HG03354 (cell line): ENCODE results near the gene MYH10.

Experiments
- ATAC-seq: cut with Tn5 transposase; IDR thresholded peaks from one replicate; pipeline ENCODE4 v1.9.1; 2021; ENCODE audit warnings: mild to moderate bottlenecking; ENCODE audit not compliant: unreplicated experiment, poor library complexity, severe bottlenecking

The MYH10 gene

DNA sequence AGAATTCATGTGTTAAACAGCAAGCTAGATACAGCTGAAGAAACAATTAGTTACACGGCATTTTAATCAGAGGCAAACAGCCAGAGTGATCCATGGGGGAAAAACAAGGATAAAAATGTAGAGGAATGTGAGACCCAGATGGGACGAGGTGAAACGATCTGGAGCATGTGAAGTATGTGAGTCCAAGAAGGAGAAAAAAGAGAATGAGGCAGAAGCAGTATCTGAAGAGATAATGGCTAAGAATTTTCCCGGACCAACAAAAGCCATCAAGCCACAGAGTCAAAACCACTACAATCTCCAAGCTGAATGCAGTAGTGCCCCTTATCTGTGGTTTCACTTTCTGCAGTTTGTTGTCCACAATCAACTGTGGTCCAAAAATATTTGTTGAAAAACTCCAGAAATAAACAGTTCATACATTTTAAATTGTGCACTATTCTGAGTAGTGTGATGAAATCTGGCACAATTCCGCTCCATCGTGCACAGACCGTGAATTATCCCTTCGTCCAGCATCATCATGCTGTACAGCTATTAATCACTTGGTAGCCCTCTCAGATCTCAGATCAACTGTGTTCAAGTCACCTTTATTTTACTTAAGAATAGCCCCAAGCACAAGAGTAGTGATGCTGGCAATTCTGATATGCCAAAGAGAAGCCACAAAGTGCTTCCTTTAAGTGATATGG lies 18.8 kb downstream of the MYH10 start:
- ATAC-seq: no peak

DNA sequence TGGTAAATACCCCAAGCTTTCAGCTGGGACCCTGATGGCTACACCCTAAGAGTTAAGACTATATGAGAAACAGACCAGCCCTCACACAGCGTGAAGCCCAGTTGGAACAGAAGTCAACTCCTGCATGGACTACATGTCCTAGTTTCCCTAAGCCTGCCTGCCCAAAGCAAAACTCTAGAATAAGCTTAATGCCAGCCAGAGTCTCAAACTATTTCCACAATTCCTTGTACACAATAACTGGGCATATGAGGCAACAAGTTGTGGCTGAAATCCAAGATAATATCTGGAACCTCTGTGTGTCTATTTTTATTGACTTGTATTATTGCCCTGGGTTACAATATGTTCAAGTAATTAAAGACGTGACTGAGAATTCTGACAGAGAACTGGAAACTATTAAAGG lies 19.4 kb downstream of the MYH10 start:
- ATAC-seq: no peak

- ATAC-seq: no peak
These were observed 20.0 kb downstream of the MYH10 start for GRCh38 chr17:8610558-8610957.

DNA sequence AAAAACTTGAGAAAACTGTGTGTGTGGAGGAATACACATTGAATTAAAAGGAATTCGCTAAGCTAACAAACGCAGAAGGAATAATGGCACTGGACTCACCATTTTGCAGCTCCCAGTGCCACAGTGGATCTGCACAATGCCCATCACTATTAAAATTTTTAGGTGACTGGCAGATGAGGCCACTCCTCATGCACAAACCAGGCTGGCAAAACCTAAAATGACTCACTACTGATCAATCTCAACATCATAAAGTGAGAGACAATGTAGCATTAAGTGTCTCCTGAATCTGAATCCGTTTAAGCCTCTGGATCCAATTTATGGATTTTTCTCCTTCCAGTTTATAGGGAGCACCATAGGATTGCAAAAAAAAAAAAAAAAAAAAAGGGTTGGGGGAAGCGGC lies 20.6 kb downstream of the MYH10 start:
- ATAC-seq: no peak

- ATAC-seq: no peak
These were observed 22.5 kb downstream of the MYH10 start for GRCh38 chr17:8608001-8608400.

DNA sequence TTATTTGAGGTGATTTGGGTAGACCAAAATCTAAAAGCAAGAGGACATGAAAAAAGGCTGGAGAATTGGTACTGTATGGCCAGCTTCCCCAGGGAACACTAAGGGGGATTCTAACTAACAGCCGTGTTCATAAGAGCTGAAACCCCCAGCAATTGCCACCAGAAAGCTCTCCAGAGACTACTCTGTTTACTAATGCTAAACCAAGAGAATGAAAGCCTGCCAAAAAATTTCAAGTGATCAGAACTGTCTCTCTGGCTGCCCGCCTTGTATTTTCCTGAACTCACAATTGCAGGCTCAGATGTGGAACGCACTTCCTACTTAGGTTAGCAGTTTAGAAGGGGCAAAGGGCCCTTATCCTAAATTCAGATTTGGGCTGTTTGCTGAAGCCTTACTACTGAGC lies 24.1 kb downstream of the MYH10 start:
- no peak for ATAC-seq

DNA sequence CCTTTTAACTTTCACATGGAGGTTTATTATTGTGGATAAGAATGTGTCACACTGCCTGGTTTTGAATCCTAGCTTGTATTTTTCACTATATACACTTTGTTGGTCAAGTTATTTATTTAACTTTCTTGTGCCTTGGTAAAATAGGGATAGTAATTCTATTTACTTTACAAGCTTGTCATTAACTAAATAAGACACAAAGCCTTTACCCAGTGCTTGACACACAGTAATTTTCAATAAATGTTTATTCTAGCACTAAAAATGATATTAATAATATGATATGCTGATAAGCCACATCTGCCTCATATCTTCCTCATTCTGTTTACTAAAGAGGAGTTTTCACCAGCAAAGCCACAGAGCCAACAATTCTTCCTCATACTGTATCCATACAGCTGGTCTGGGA lies 27.8 kb downstream of the MYH10 start:
- ATAC-seq: no peak

DNA sequence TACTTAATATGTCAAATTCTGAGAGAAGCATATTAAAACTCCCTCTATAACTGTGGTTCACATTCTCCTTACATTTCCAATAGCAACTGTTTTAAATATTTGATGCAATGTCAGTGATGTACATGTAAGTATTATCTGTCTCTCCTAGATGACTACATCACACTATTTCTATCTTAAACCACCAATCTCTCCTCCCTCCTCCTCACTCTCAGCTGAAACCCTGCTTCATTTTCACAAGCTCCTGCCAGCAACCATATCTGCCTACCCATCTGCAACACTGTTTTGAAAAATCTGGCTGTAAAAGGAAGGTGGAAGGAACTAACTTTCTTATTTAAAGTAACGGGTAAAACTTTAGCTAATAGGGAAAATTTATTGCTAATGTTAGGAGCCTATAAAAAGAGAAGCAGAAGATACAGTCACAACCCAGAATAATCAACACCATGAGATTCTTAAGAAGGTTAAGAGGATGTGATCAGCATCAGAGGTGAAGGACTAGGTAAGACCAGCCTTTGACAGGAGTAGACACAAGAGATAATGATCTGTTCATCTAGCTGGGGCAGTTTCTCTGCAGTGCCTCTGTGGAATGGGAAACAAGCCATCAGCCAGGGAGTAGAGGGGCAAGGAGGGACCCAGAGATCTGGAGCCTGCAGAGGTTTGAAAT lies 31.0 kb downstream of the MYH10 start:
- no peak for ATAC-seq

DNA sequence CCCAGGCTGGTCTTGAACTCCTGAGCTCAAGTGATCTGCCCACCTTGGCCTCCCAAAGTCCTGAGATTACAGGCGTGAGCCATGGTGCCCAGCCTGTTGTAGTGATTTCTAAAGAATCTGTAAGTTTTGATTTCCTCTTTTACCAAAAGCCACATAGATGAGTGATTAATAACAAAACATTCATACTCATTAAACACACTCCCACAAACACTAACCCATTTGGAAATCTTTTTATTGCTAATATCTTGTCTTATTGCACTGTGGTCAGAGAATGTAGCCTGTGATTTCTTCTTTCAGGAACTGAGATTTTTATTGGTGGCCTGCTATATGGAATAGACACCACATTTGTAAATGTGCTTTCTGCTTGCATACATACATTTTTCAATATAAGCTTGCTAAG lies 31.6 kb downstream of the MYH10 start:
- no peak for ATAC-seq

GRCh38 chr17:8593830-8594229 lies 36.7 kb downstream of the MYH10 start:
- ATAC-seq: no peak

- ATAC-seq: no peak
These were observed 37.2 kb downstream of the MYH10 start for GRCh38 chr17:8593276-8593675.

- ATAC-seq: no peak
These were observed 41.5 kb downstream of the MYH10 start for GRCh38 chr17:8588877-8589554.

- ATAC-seq: no peak
These were observed 43.8 kb downstream of the MYH10 start for GRCh38 chr17:8586766-8587165.

GRCh38 chr17:8585911-8586310 lies 44.6 kb downstream of the MYH10 start:
- ATAC-seq: no peak

DNA sequence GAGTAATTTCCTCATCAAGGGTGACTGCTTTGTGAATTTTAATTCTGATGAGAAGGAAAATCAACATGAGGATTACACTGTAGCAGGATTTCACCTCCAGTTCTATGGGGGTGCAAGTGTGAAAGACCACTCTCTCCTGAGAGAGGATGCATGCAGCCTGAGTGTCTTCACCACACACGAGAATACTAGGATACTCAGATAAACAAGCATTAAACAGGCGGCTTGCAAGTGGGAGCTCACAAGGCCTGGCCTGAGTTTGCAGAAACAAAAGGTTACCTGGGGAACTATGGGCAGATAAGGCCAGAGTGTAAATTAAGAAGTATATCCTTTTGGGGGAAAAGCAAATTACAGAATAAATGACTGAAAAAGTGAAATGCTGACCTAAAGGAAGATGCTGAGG lies 46.6 kb downstream of the MYH10 start:
- no peak for ATAC-seq

- ATAC-seq: no peak
These were observed 49.4 kb downstream of the MYH10 start for GRCh38 chr17:8580952-8581658.

DNA sequence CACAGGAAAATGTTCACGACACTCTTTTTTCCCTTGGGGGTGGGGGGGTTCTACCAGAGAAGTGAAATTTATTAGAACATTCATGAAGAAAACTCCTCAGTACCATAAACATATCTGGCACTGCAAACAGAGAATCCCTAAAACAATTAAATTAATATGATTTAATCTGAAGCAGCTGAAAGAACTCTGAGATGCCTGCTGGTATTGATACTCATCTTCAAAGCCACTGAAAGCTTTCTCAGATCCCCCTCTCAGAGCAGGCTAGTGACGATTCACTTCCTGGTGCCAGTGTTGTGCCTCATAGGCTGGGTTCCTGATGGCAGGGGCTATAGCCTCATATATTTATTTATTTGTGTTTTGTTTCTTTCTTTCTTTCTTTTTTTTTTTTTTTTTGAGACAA lies 52.7 kb downstream of the MYH10 start:
- no peak for ATAC-seq

- no peak for ATAC-seq
These were observed 53.8 kb downstream of the MYH10 start for GRCh38 chr17:8576559-8577294.

GRCh38 chr17:8574687-8575086 lies 55.8 kb downstream of the MYH10 start:
- ATAC-seq: no peak

GRCh38 chr17:8572764-8573163 lies 57.8 kb downstream of the MYH10 start:
- no peak for ATAC-seq
